Endothelial cell of umbilical vein (primary cell): Measurements from ENCODE around the gene EXOC1.

Experiments
- CTCF ChIP-seq, 2 donors: IDR thresholded peaks; 1 replicate in 1 of 2; 2 replicates in 1 of 2; pipeline ENCODE4 v1.5.1; 2011; ENCODE audit warnings: low read length in 2 of 2, mild to moderate bottlenecking in 2 of 2, moderate library complexity in 2 of 2, control low read depth in 1 of 2, inconsistent platforms in 1 of 2, low read depth in 1 of 2; ENCODE audit not compliant: insufficient read depth in 1 of 2; ENCODE audit errors: extremely low read depth in 1 of 2
- EZH2 ChIP-seq: IDR thresholded peaks from 2 replicates; pipeline ENCODE4 v1.6.1; 2012; ENCODE audit warnings: borderline replicate concordance, low read depth, mild to moderate bottlenecking, moderate library complexity, low read length, inconsistent platforms; ENCODE audit not compliant: severe bottlenecking
- FOS ChIP-seq: IDR thresholded peaks from 2 replicates; pipeline ENCODE4 v1.6.1; 2011; ENCODE audit warnings: mild to moderate bottlenecking, low read length, moderate library complexity, borderline replicate concordance; ENCODE audit not compliant: insufficient read depth
- GATA2 ChIP-seq: IDR thresholded peaks from 2 replicates; pipeline ENCODE4 v1.7.0; 2011; ENCODE audit warnings: low read depth, mild to moderate bottlenecking, moderate library complexity, mixed read lengths, low read length; ENCODE audit not compliant: insufficient read length, insufficient read depth
- JUN ChIP-seq: IDR thresholded peaks from 2 replicates; pipeline ENCODE4 v1.6.1; 2011; ENCODE audit warnings: borderline replicate concordance, low read depth; ENCODE audit not compliant: insufficient read length, insufficient read depth
- MYC ChIP-seq: IDR thresholded peaks from one replicate; pipeline ENCODE4 v1.6.1; 2011; ENCODE audit warnings: mild to moderate bottlenecking, low read depth, low read length
- POLR2A ChIP-seq: IDR thresholded peaks from 2 replicates; pipeline ENCODE4 v1.6.1; 2012; ENCODE audit warnings: low read depth, mild to moderate bottlenecking, control low read depth, low read length
- POLR2AphosphoS5 ChIP-seq: IDR thresholded peaks from 2 replicates; pipeline ENCODE4 v1.6.1; 2012; ENCODE audit warnings: low read depth, mild to moderate bottlenecking, control low read depth, low read length, moderate library complexity; ENCODE audit not compliant: insufficient read depth
- TF ChIP-seq, protein P1 (sequence below): IDR thresholded peaks from 2 replicates; pipeline ENCODE4 v1.6.1; 2011; ENCODE audit not compliant: insufficient read depth, insufficient read length

GRCh38 chr4:55827582-55827981 lies 25.9 kb upstream of the EXOC1 start:
- TF ChIP-seq CTCF (IDR thresholded peaks at IDR 0.05; ENCODE audit: extremely low read depth in 1 of 2, insufficient read depth in 1 of 2, low read depth in 1 of 2, low read length in 2 of 2) (no peak), GATA2 (no peak), POLR2A (no peak), POLR2AphosphoS5 (no peak), EZH2 (no peak), FOS (no peak), MYC (no peak), JUN (no peak)
- TF ChIP-seq, protein P1, sequence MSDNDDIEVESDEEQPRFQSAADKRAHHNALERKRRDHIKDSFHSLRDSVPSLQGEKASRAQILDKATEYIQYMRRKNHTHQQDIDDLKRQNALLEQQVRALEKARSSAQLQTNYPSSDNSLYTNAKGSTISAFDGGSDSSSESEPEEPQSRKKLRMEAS = no peak
